ENCODE results near the gene ADCY7. TPM values are rescaled to one million over a fixed set of nuclear protein-coding genes. Genes with fewer than 3 reads are reported as not detected.

ADCY7 gene
- total RNA-seq, 1 donor from 2014 or later = 36.2 TPM

- H3K36me3 ChIP-seq (ENCODE audit: control insufficient read depth, insufficient read depth, low read length) = no peaks in the 10 kb centered on the region
- DNase-seq (ENCODE audit: low read depth) = no peak
- no peak for TF ChIP-seq CTCF (IDR thresholded peaks at IDR 0.05; ENCODE audit: insufficient read depth, low read length, poor library complexity, severe bottlenecking)
- H3K27me3 ChIP-seq (ENCODE audit: control insufficient read depth, insufficient read depth, low read length) = no peaks in the 10 kb centered on the region
- H3K4me3 ChIP-seq (ENCODE audit: low read depth, low read length) = no peak overlapping the region
These were observed 3.1 kb upstream of the ADCY7 start for GRCh38 chr16:50263060-50263909.

DNA sequence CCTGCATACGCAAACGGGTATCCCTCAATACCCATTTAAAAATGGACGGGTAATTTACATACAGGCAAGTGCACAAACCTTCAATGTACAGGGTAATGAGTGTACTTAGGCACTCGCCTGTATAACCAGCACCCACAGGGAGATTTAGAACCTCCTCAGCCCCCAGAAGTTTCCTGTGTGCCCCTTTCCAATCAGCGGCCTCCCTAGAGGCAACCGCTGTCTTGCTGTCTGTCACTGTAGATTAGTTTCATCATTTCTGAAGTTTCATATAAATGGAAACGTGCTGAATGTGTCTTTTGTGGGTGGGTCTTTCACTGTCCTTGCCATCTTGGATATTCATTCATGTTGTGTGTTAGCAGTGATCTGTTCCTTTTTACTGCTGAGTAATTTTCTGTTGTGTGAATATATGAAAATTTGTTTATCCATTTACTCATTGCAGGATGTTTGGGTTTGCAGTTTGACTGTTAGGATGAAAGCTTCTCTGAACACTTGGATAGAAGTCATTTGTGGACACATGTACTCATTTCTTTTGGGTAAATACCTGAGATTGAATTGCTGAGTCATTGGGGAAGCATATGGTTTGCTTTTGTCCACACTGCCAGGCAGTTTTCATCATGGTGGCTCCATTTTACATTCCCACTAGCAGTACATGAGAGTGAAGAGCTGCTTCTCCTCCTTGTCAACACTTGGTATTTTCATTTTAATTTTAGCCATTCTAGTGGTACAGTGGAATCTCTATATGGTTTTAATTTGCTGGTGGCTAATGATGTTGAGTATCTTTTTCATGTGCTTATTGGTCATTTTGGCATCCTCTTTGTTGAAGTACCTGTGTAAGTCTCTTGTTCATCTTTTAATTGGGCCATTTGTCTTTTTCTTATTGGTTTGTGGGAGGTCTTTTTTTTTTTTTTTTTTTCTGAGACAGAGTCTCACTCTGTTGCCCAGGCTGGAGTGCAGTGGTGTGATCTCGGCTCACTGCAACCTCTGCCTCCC, 2.1 kb upstream of the ADCY7 start:
- H3K36me3 ChIP-seq (ENCODE audit: control insufficient read depth, insufficient read depth, low read length) = no peaks in the 10 kb centered on the region
- no peak for TF ChIP-seq CTCF (IDR thresholded peaks at IDR 0.05; ENCODE audit: insufficient read depth, low read length, poor library complexity, severe bottlenecking)
- DNase-seq (ENCODE audit: low read depth) = no peak
- no peak overlapping the region for H3K4me3 ChIP-seq (ENCODE audit: low read depth, low read length)
- H3K27me3 ChIP-seq (ENCODE audit: control insufficient read depth, insufficient read depth, low read length) = no peaks in the 10 kb centered on the region

DNA sequence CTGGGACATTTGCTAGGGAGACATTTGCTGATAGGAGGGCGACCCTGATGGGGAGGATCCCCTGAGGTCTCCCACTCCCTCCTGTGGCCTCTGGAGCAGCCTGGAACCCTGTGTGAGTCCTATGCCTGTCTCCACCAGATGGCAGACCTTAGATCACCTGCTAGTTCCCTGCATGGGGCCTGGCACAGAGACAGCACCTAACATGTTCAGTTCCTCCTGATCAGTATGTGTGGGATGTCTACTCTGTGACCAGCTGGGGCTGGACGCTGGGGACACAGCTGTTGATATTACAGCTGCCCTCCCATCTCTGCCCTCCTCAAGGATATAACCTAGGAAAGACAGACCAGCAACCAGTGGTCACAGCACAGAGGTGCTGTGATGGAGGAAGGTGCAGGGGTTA, 1.1 kb upstream of the ADCY7 start:
- H3K4me3 ChIP-seq (ENCODE audit: low read depth, low read length) = no peak overlapping the region
- DNase-seq (ENCODE audit: low read depth) = no peak

DNA sequence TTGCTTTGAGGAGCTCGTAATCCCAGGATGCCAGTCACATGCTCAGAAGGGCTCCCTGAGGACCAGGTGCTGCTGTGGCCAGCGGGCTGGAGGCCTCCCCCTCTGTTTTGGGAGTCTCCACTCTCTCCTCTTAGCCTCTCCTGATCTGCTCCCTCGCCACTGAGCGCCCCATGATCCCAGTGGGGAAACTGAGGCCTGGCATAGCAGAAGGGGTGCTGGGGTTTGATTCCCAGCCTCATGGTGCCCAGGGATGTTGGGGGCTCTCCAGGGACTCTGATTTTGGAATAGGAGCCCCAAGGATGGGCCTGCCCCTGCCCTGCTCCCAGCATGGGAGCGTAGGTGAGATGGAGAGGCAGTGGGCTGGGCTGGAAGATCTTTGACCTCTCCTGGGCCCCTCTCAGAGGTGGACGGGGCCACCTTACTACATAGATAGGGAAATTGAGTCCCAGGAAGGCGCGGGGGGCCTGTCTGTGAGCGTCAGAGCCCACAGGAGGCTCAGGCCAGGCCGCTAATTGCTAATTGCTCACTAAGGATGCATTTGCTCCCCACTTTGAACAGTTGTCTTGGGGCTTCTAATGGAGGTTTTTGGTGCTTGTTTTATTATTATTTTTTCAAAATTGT, 525 bp upstream of the ADCY7 start:
- no peak overlapping the region for H3K4me3 ChIP-seq (ENCODE audit: low read depth, low read length)
- no peaks in the 10 kb centered on the region for H3K27me3 ChIP-seq (ENCODE audit: control insufficient read depth, insufficient read depth, low read length)
- H3K36me3 ChIP-seq (ENCODE audit: control insufficient read depth, insufficient read depth, low read length) = no peaks in the 10 kb centered on the region
- no peak for DNase-seq (ENCODE audit: low read depth)
- TF ChIP-seq CTCF (IDR thresholded peaks at IDR 0.05; ENCODE audit: insufficient read depth, low read length, poor library complexity, severe bottlenecking) = no peak

More for the DNA sequence above, 1.1 kb upstream of the ADCY7 start:
- H3K27me3 ChIP-seq (ENCODE audit: control insufficient read depth, insufficient read depth, low read length) = no peaks in the 10 kb centered on the region
- H3K36me3 ChIP-seq (ENCODE audit: control insufficient read depth, insufficient read depth, low read length) = no peaks in the 10 kb centered on the region
- TF ChIP-seq CTCF (IDR thresholded peaks at IDR 0.05; ENCODE audit: insufficient read depth, low read length, poor library complexity, severe bottlenecking) = peak; percentile 47

- no peak overlapping the region for H3K4me3 ChIP-seq (ENCODE audit: low read depth, low read length)
- no peak for TF ChIP-seq CTCF (IDR thresholded peaks at IDR 0.05; ENCODE audit: insufficient read depth, low read length, poor library complexity, severe bottlenecking)
These were observed 840 bp downstream of the ADCY7 start for GRCh38 chr16:50267151-50267631.

More at GRCh38 chr16:50267151-50267631, 840 bp downstream of the ADCY7 start:
- DNase-seq (ENCODE audit: low read depth) = no peak
- H3K27me3 ChIP-seq (ENCODE audit: control insufficient read depth, insufficient read depth, low read length) = no peaks in the 10 kb centered on the region
- H3K36me3 ChIP-seq (ENCODE audit: control insufficient read depth, insufficient read depth, low read length) = no peaks in the 10 kb centered on the region
